OCI-LY1 (cell line): ENCODE measurements around the gene ALG5.

Experiments used
- CTCF ChIP-seq: fragments of 200-600 bp; sonication (generic), shearing (Covaris generic); IDR thresholded peaks from 2 replicates; pipeline ENCODE4 v1.5.1; 2017; ENCODE audit warnings: mild to moderate bottlenecking, antibody characterized with exemption, low read length, moderate library complexity, mixed read lengths
- EZH2 ChIP-seq: fragments of 200-600 bp; sonication (generic), shearing (Covaris generic); IDR thresholded peaks from 2 replicates; pipeline ENCODE4 v1.8.0; 2017; ENCODE audit warnings: borderline replicate concordance, mixed run types, mild to moderate bottlenecking, antibody characterized with exemption, low read length, moderate library complexity, mixed read lengths

GRCh38 chr13:37039896-37040295 lies 40.8 kb upstream of the ALG5 start:
- no peak for TF ChIP-seq CTCF
- no peak for TF ChIP-seq EZH2
